B cell (primary cell): Measurements from ENCODE around the gene PRICKLE2. TPM values are rescaled to one million over a fixed set of nuclear protein-coding genes. Genes with fewer than 3 reads are reported as not detected.

Experiments used
- ATAC-seq: fragments of 200-7000 bp; cut with Tn5 transposase; one replicate; pipeline ENCODE4 v1.10.0; 2021; ENCODE audit warnings: low read depth, mild to moderate bottlenecking, moderate number of reproducible peaks, moderate library complexity
- CTCF ChIA-PET: fragments of 350-600 bp; sonication (Branson Sonifier 250); formaldehyde crosslinking; loops from one replicate; lab custom pipeline; 2021; ENCODE audit warnings: antibody characterized with exemption, inconsistent platforms; lab: Charles Lee
- POLR2A ChIA-PET: fragments of 350-600 bp; sonication (Branson Sonifier 250); formaldehyde crosslinking; loops from one replicate; lab custom pipeline; 2021; ENCODE audit warnings: antibody characterized with exemption; lab: Charles Lee
- DNase-seq: peaks from one replicate; pipeline ENCODE4 v3.0.0; 2013
- H2AFZ ChIP-seq: 2 replicates; pipeline ENCODE4 v1.6.1; 2012; ENCODE audit warnings: mild to moderate bottlenecking, low read depth, low read length; ENCODE audit not compliant: insufficient read depth, poor library complexity, severe bottlenecking
- H3K27ac ChIP-seq, 2 donors: 1 replicate in 1 of 2; 2 replicates in 1 of 2; pipeline ENCODE4 v1.5.1; 2012 to 2013; ENCODE audit warnings: low read length in 2 of 2, mild to moderate bottlenecking in 2 of 2, moderate library complexity in 1 of 2
- H3K27me3 ChIP-seq, 4 experiments: fragments of 200-600 bp in 1 of 4; sonication (generic) in 1 of 4; replicated peaks in 1 of 4; 1 replicate in 2 of 4; 2 replicates in 2 of 4; pipeline versions ENCODE4 v1.6.1 to v1.7.0; 2013 to 2016; ENCODE audit warnings: low read length in 3 of 4, mild to moderate bottlenecking in 2 of 4, mixed read lengths in 1 of 4, moderate library complexity in 1 of 4; ENCODE audit not compliant: insufficient read depth in 4 of 4, control insufficient read depth in 3 of 4; ENCODE audit errors: control extremely low read depth in 1 of 4
- H3K36me3 ChIP-seq, 2 experiments: replicated peaks in 1 of 2; 1 replicate in 1 of 2; 2 replicates in 1 of 2; pipeline versions ENCODE4 v1.6.1 to v1.7.1; 2013; ENCODE audit warnings: low read length in 1 of 2; ENCODE audit not compliant: insufficient read depth in 2 of 2, control insufficient read depth in 1 of 2; ENCODE audit errors: control extremely low read depth in 1 of 2, extremely low read depth in 1 of 2
- H3K4me1 ChIP-seq, 2 donors: fragments of 200-600 bp in 1 of 2; sonication (generic) in 1 of 2; 1 replicate in 1 of 2; 2 replicates in 1 of 2; pipeline versions ENCODE4 v1.5.1 to v1.6.1; 2013 to 2017; ENCODE audit warnings: low read length in 2 of 2; ENCODE audit not compliant: control insufficient read depth in 2 of 2, insufficient read depth in 2 of 2
- H3K4me2 ChIP-seq: replicated peaks from 2 replicates; pipeline ENCODE3; 2012; ENCODE audit warnings: mild to moderate bottlenecking, low read depth, low read length; ENCODE audit not compliant: poor library complexity, severe bottlenecking
- H3K4me3 ChIP-seq, 5 experiments: fragments of 200-600 bp in 1 of 5; sonication (generic) in 1 of 5; 1 replicate in 3 of 5; 2 replicates in 2 of 5; pipeline versions ENCODE4 v1.5.1 to v1.7.0; 2011 to 2016; ENCODE audit warnings: low read length in 4 of 5, mild to moderate bottlenecking in 4 of 5, low read depth in 2 of 5, control low read depth in 1 of 5, moderate library complexity in 1 of 5; ENCODE audit not compliant: insufficient read depth in 1 of 5; ENCODE audit errors: control extremely low read depth in 1 of 5, extremely low read depth in 1 of 5
- H3K79me2 ChIP-seq: fragments of 200-600 bp; sonication (generic); one replicate; pipeline ENCODE4 v1.6.0; 2016; ENCODE audit warnings: low read length; ENCODE audit not compliant: control insufficient read depth, insufficient read depth
- H3K9ac ChIP-seq: fragments of 200-600 bp; sonication (generic); 2 replicates; pipeline ENCODE4 v1.6.1; 2017; ENCODE audit warnings: mild to moderate bottlenecking, low read length, moderate library complexity
- H3K9me3 ChIP-seq, 3 donors: one replicate each; pipeline versions ENCODE4 v1.6.1 to v1.7.1; 2013; ENCODE audit warnings: low read length in 2 of 3; ENCODE audit not compliant: control insufficient read depth in 2 of 3, insufficient read depth in 1 of 3; ENCODE audit errors: control extremely low read depth in 1 of 3
- H4K20me1 ChIP-seq: 2 replicates; pipeline ENCODE4 v1.6.0; 2012; ENCODE audit warnings: mild to moderate bottlenecking, low read length; ENCODE audit not compliant: insufficient read depth, control insufficient read depth, poor library complexity, severe bottlenecking
- H3K27ac Mint-ChIP-seq: one replicate; pipeline ENCODE4 v1.8.0; 2021; ENCODE audit warnings: mixed read lengths
- H3K27me3 Mint-ChIP-seq: one replicate; pipeline ENCODE4 v1.8.0; 2021; ENCODE audit warnings: mixed read lengths
- H3K4me1 Mint-ChIP-seq: one replicate; pipeline ENCODE4 v1.8.0; 2021; ENCODE audit warnings: mixed read lengths
- H3K4me3 Mint-ChIP-seq: one replicate; pipeline ENCODE4 v1.8.0; 2021; ENCODE audit warnings: mixed read lengths
- H3K9me3 Mint-ChIP-seq: one replicate; pipeline ENCODE4 v1.8.0; 2022; ENCODE audit warnings: mixed read lengths; ENCODE audit not compliant: insufficient read depth
- EZH2 ChIP-seq: IDR thresholded peaks from 2 replicates; pipeline ENCODE4 v1.6.1; 2012; ENCODE audit warnings: borderline replicate concordance, low read depth, mild to moderate bottlenecking, moderate library complexity, low read length; ENCODE audit not compliant: insufficient read depth, poor library complexity, severe bottlenecking
- WGBS: methylation state at CpG from one replicate; pipeline ENCODE4 v1.1.5; 2013; ENCODE audit warnings: missing lambda C conversion rate; ENCODE audit not compliant: insufficient coverage; 5-methylcytosine and 5-hydroxymethylcytosine counted together
- intact Hi-C: fragments of 100-400 bp; cut with micrococcal nuclease; formaldehyde crosslinking; loops from one replicate; pipeline ENCODE4 v1.10.0; 2022
- polyA plus RNA-seq: library from polyadenylated mRNA; depleted of rRNA; stranded (reverse); fragments of >200 nt; gene quantifications from 2 replicates; pipeline ENCODE4 v1.2.3, GENCODE V29; 2012
- total RNA-seq, 2 donors: library from RNA; stranded (reverse); fragments of 120-200 nt in 1 of 2; gene quantifications; 1 replicate in 1 of 2; 2 replicates in 1 of 2; pipeline versions ENCODE4 v1.2.3 to v1.2.4, GENCODE V29; 2013 to 2022
- TF ChIP-seq, protein P1 (sequence below): fragments of 200-600 bp; IDR thresholded peaks from one replicate; pipeline ENCODE4 v1.8.0; 2022; ENCODE audit warnings: antibody characterized with exemption, mild to moderate bottlenecking

PRICKLE2 gene
- total and polyA plus RNA-seq, 2 donors (not counting 1 experiment from before 2014, with no cell fraction given): 0.30 to 1.4 TPM

DNA sequence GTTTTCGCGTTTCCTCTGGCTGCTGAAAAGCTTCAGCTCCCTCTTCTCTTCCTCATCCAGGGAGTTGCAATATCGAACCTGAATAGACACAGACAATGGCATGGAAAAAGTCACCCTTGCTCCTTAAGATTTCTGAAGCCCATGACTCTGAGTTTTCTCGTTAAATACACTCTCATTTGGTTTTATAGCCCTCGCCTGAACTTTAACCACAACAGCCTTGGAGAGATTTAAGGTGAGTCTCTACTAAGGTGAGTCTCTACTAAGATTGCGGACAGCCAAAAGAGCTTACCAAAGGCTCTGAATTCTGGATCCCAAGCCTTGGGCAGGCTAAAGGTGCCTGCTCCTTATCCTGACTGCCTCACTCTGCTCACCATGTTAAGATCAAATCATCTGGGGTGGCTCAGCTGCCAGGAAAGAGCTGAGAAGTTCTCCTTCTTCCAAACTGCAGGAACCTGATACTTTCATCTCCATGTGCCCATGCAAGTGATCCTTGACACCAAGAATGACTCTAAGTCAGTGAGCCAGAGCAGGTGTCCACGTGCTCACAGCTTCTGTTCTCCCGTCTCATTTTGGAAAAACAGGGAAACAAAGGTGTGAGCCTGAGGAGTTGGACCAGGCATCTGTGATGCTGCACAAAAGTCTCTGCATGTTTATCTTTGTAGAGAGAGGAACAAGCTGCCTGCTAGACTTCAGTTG lies 65.1 kb downstream of the PRICKLE2 start:
- no peaks in the 10 kb centered on the region for H3K27me3 Mint-ChIP-seq
- peaks cover 22% of the 10 kb centered on the region for H3K4me1 Mint-ChIP-seq
- Histone ChIP-seq H3K4me1 (peaks cover 0 to 11% of the 10 kb centered on the region in 2 donors), H3K4me3 (no peak overlapping the region), H3K9ac (no peak overlapping the region), H3K4me2 (no peak overlapping the region), H3K9me3 (no peaks in the 10 kb centered on the region), H2AFZ (no peak overlapping the region), H4K20me1 (no peaks in the 10 kb centered on the region), H3K79me2 (no peaks in the 10 kb centered on the region), H3K27ac (no peak overlapping the region), H3K27me3 (no peaks in the 10 kb centered on the region), H3K36me3 (no peaks in the 10 kb centered on the region)
- intact Hi-C loops: no loop called here
- no peak for ATAC-seq
- no peak overlapping the region for H3K4me3 Mint-ChIP-seq
- POLR2A ChIA-PET: no interaction called here
- no peaks in the 10 kb centered on the region for H3K9me3 Mint-ChIP-seq
- no peak overlapping the region for H3K27ac Mint-ChIP-seq
- CTCF ChIA-PET: interaction anchor here (1.0 kb wide), 1 partner anchor 15 kb away, joined by 3 read pairs; no protein-coding TSS in a partner anchor
- 93% methylated on average over 5 of the region's 8 CpGs for WGBS
- no peak for DNase-seq
- TF ChIP-seq, protein P1, sequence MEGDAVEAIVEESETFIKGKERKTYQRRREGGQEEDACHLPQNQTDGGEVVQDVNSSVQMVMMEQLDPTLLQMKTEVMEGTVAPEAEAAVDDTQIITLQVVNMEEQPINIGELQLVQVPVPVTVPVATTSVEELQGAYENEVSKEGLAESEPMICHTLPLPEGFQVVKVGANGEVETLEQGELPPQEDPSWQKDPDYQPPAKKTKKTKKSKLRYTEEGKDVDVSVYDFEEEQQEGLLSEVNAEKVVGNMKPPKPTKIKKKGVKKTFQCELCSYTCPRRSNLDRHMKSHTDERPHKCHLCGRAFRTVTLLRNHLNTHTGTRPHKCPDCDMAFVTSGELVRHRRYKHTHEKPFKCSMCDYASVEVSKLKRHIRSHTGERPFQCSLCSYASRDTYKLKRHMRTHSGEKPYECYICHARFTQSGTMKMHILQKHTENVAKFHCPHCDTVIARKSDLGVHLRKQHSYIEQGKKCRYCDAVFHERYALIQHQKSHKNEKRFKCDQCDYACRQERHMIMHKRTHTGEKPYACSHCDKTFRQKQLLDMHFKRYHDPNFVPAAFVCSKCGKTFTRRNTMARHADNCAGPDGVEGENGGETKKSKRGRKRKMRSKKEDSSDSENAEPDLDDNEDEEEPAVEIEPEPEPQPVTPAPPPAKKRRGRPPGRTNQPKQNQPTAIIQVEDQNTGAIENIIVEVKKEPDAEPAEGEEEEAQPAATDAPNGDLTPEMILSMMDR: no peak
- no peak for TF ChIP-seq EZH2

DNA sequence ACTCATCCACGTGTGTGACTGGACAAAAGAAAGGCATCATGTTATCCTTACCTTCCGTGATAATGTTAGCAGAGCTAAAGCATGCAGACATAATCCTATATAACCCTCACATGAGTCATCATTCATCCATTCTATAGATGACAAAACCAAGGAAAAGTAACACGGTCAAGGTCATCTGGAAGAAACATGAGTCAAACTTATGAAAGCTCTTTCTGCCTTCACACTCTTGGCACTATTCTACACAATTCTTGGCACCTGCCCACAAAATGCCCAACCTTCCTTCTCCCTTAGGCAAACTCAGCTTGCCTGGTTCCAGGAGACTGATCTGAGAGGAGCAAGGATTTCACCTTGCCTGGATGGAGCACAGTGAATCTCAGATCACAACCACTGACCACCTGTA lies 66.9 kb downstream of the PRICKLE2 start:
- Mint-ChIP-seq H3K9me3 (no peaks in the 10 kb centered on the region), H3K27me3 (no peaks in the 10 kb centered on the region), H3K4me3 (no peak overlapping the region), H3K4me1 (peaks cover 15% of the 10 kb centered on the region), H3K27ac (no peak overlapping the region)
- no peaks in the 10 kb centered on the region for H3K27me3 ChIP-seq
- ATAC-seq: no peak
- no peak overlapping the region for H3K4me2 ChIP-seq
- intact Hi-C loops: no loop called here
- H3K9ac ChIP-seq: no peak overlapping the region
- no peak overlapping the region for H3K27ac ChIP-seq
- peaks cover 0 to 8% of the 10 kb centered on the region in 2 donors for H3K4me1 ChIP-seq
- H3K4me3 ChIP-seq: no peak overlapping the region
- WGBS: 85% methylated on average over 3 of the region's 3 CpGs
- TF ChIP-seq, protein P1: no peak
- TF ChIP-seq EZH2: no peak
- no peaks in the 10 kb centered on the region for H3K9me3 ChIP-seq
- H3K79me2 ChIP-seq: no peaks in the 10 kb centered on the region
- H2AFZ ChIP-seq: no peak overlapping the region
- H4K20me1 ChIP-seq: no peaks in the 10 kb centered on the region
- POLR2A ChIA-PET: no interaction called here
- CTCF ChIA-PET: no interaction called here
- DNase-seq: no peak
- no peaks in the 10 kb centered on the region for H3K36me3 ChIP-seq
